ENCODE measurements around the gene CD247. TPM values are rescaled to one million over a fixed set of nuclear protein-coding genes. Genes with fewer than 3 reads are reported as not detected.

CD247 gene
- polyA plus RNA-seq, 1 of the 3 experiments (the other 2 are of a cell fraction), result 0.08 TPM

GRCh38 chr1:167453123-167453522 lies 65.2 kb downstream of the CD247 start:
- H3K9me2 ChIP-seq, result no peaks in the 10 kb centered on the region
- H3K27ac ChIP-seq (ENCODE audit: low read depth in 2 of 2, low read length in 1 of 2), result no peak overlapping the region
- no peak overlapping the region for H3K4me3 ChIP-seq (ENCODE audit: low read depth in 2 of 2, low read length in 1 of 2)
- TF ChIP-seq POLR2AphosphoS5 (IDR thresholded peaks at IDR 0.05; ENCODE audit: low read depth, low read length) (no peak), RXRA (IDR thresholded peaks at IDR 0.05; ENCODE audit: borderline replicate concordance, low read depth) (no peak), SMC3 (IDR thresholded peaks at IDR 0.05; ENCODE audit: low read depth, low read length) (no peak), RCOR1 (IDR thresholded peaks at IDR 0.05; ENCODE audit: low read length) (no peak), NFIC (IDR thresholded peaks at IDR 0.05; ENCODE audit: borderline replicate concordance) (no peak), RFX5 (IDR thresholded peaks at IDR 0.05; ENCODE audit: low read length) (no peak), CTCF (IDR thresholded peaks at IDR 0.05) (no peak), MXI1 (IDR thresholded peaks at IDR 0.05; ENCODE audit: low read depth, low read length) (no peak), MAX (IDR thresholded peaks at IDR 0.05; ENCODE audit: low read depth) (no peak), EP300 (IDR thresholded peaks at IDR 0.05; ENCODE audit: borderline replicate concordance in 1 of 2, low read depth in 1 of 2, low read length in 1 of 2) (no peak), MEF2A (IDR thresholded peaks at IDR 0.05; ENCODE audit: borderline replicate concordance, low read depth) (no peak)
- no peak overlapping the region for H3K9ac ChIP-seq
- no peak for DNase-seq
- no peaks in the 10 kb centered on the region for H3K36me3 ChIP-seq (replicated peaks in 1 of 2; ENCODE audit: control insufficient read depth in 1 of 2, insufficient read depth in 2 of 2, low read length in 1 of 2)
- 90% methylated on average over 6 of the region's 6 CpGs for WGBS (ENCODE audit: low lambda C conversion rate)
- no peaks in the 10 kb centered on the region for H4K20me1 ChIP-seq (ENCODE audit: insufficient read depth)
- H3K4me2 ChIP-seq, result no peak overlapping the region
- CTCF ChIA-PET, result interaction anchor here (0.8 to 5.5 kb wide), 4 partner anchors 10 to 543 kb away, joined by 3 to 45 read pairs (median 24); no protein-coding TSS in a partner anchor
- H2AFZ ChIP-seq (ENCODE audit: low read depth), result no peak overlapping the region
- no peaks in the 10 kb centered on the region for H3K9me3 ChIP-seq
- H3K4me1 ChIP-seq (ENCODE audit: control insufficient read depth in 1 of 2, insufficient read depth in 2 of 2, low read depth in 1 of 2, low read length in 1 of 2), result peaks cover 0 to 8% of the 10 kb centered on the region in 2 experiments; a peak in 1 of 4 replicates
- H3K79me2 ChIP-seq (ENCODE audit: insufficient read depth), result no peaks in the 10 kb centered on the region
- peaks cover 6% of the 10 kb centered on the region; the same call in 1 of the 2 replicates for H3K27me3 ChIP-seq (ENCODE audit: insufficient read depth)
- POLR2A ChIA-PET, result no interaction called here
- no peaks in the 10 kb centered on the region for H3F3A ChIP-seq (replicated peaks; ENCODE audit: insufficient read depth)

GRCh38 chr1:167452483-167452882 lies 65.8 kb downstream of the CD247 start:
- H3K9me3 ChIP-seq, result no peaks in the 10 kb centered on the region
- POLR2A ChIA-PET, result no interaction called here
- H4K20me1 ChIP-seq (ENCODE audit: insufficient read depth), result no peaks in the 10 kb centered on the region
- H3K27ac ChIP-seq (ENCODE audit: low read depth in 2 of 2, low read length in 1 of 2), result no peak overlapping the region
- no peaks in the 10 kb centered on the region for H3K36me3 ChIP-seq (replicated peaks in 1 of 2; ENCODE audit: control insufficient read depth in 1 of 2, insufficient read depth in 2 of 2, low read length in 1 of 2)
- CTCF ChIA-PET, result interaction anchor here (2.6 to 4.5 kb wide), 3 partner anchors 81 to 185 kb away, joined by 7 to 32 read pairs (median 17); no protein-coding TSS in a partner anchor
- H3K27me3 ChIP-seq (ENCODE audit: insufficient read depth), result peaks cover 6% of the 10 kb centered on the region; the same call in 1 of the 2 replicates
- H3F3A ChIP-seq (replicated peaks; ENCODE audit: insufficient read depth), result no peaks in the 10 kb centered on the region
- TF ChIP-seq TCF12 (IDR thresholded peaks at IDR 0.05), result no peak
- TF ChIP-seq EZH2phosphoT487 (IDR thresholded peaks at IDR 0.05; ENCODE audit: borderline replicate concordance, low read depth), result no peak
- no peak for TF ChIP-seq EP300 (IDR thresholded peaks at IDR 0.05; ENCODE audit: borderline replicate concordance in 1 of 2, low read depth in 1 of 2, low read length in 1 of 2)
- no peak for TF ChIP-seq IRF3 (IDR thresholded peaks at IDR 0.05; ENCODE audit: low read depth, low read length)
- TF ChIP-seq JUND (IDR thresholded peaks at IDR 0.05), result no peak
- TF ChIP-seq CTCF (IDR thresholded peaks at IDR 0.05), result no peak
- TF ChIP-seq GATA2 (CRISPR knock-in tag; IDR thresholded peaks at IDR 0.05), result no peak
- H3K79me2 ChIP-seq (ENCODE audit: insufficient read depth), result no peaks in the 10 kb centered on the region
- no peak overlapping the region for H3K9ac ChIP-seq
- no peak overlapping the region for H3K4me3 ChIP-seq (ENCODE audit: low read depth in 2 of 2, low read length in 1 of 2)
- no peaks in the 10 kb centered on the region for H3K9me2 ChIP-seq
- peaks cover 0 to 8% of the 10 kb centered on the region in 2 experiments; a peak in 1 of 4 replicates for H3K4me1 ChIP-seq (ENCODE audit: control insufficient read depth in 1 of 2, insufficient read depth in 2 of 2, low read depth in 1 of 2, low read length in 1 of 2)
- H2AFZ ChIP-seq (ENCODE audit: low read depth), result no peak overlapping the region
- WGBS (ENCODE audit: low lambda C conversion rate), result 77% methylated on average over 8 of the region's 8 CpGs
- DNase-seq, result no peak
- H3K4me2 ChIP-seq, result no peak overlapping the region

Measured in SK-N-SH (cell line).